ENCODE results near the gene DOCK8.

Gene DOCK8

DNA sequence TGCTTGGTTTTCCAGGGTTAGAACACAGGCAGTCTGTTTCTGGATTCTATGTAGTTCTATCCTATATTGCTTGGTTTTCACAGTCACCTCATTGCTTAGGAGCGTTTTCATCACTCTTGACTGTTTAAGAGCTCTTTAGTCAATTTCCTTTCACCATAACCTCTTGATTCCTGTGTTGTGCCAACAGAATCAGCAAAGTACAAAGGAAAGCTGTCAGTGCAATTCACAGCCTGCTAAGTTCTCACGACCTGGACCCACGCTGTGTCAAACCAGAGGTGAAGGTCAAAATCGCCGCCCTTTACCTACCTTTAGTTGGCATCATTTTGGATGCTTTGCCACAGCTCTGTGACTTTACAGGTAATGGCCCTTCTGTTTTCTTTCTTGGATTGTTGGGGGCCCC lies 199.9 kb downstream of the DOCK8 start:
- Histone ChIP-seq H3K27ac (ENCODE audit: low read length) (no peak overlapping the region), H3K27me3 (ENCODE audit: control insufficient read depth in 1 of 2, insufficient read depth in 2 of 2, low read length in 2 of 2) (no peaks in the 10 kb centered on the region), H3K36me3 (ENCODE audit: control insufficient read depth in 2 of 2, insufficient read depth in 2 of 2, low read length in 2 of 2) (no peaks in the 10 kb centered on the region), H3K9me3 (ENCODE audit: control insufficient read depth in 2 of 2, low read length in 2 of 2) (no peaks in the 10 kb centered on the region), H3K4me1 (ENCODE audit: control insufficient read depth, insufficient read depth, low read length) (no peaks in the 10 kb centered on the region), H3K9ac (ENCODE audit: low read length in 2 of 2) (no peak overlapping the region), H3K4me3 (ENCODE audit: low read length in 2 of 2) (no peak overlapping the region)

GRCh38 chr9:419571-420171 lies 205.0 kb downstream of the DOCK8 start:
- Histone ChIP-seq H3K4me3 (ENCODE audit: low read length in 2 of 2) (no peak overlapping the region), H3K36me3 (ENCODE audit: control insufficient read depth in 2 of 2, insufficient read depth in 2 of 2, low read length in 2 of 2) (no peaks in the 10 kb centered on the region), H3K9me3 (ENCODE audit: control insufficient read depth in 2 of 2, low read length in 2 of 2) (no peaks in the 10 kb centered on the region), H3K27me3 (ENCODE audit: control insufficient read depth in 1 of 2, insufficient read depth in 2 of 2, low read length in 2 of 2) (no peaks in the 10 kb centered on the region), H3K4me1 (ENCODE audit: control insufficient read depth, insufficient read depth, low read length) (no peaks in the 10 kb centered on the region), H3K9ac (ENCODE audit: low read length in 2 of 2) (no peak overlapping the region), H3K27ac (ENCODE audit: low read length) (no peak overlapping the region)

DNA sequence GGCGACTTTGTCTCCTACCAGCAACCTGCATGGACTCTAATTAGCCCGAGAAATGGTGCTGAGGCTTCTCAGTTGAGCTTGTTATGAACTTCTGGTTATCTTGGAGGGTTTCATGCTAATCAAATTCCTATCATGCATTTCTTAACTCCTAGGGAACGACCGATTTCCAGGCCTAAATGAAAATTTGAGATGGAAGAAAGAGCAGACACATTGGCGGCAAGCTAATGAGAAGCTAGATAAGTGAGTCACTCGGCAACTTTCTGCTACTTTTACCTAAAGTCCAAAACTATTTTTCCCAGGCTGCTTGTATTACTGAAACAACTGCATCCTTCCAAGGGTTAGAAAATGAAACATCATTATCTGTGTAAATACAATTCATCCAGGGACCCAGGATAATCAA lies 207.2 kb downstream of the DOCK8 start:
- H3K27ac ChIP-seq (ENCODE audit: low read length), result no peak overlapping the region
- no peak overlapping the region for H3K9ac ChIP-seq (ENCODE audit: low read length in 2 of 2)
- H3K4me3 ChIP-seq (ENCODE audit: low read length in 2 of 2), result no peak overlapping the region
- H3K9me3 ChIP-seq (ENCODE audit: control insufficient read depth in 2 of 2, low read length in 2 of 2), result no peaks in the 10 kb centered on the region
- no peaks in the 10 kb centered on the region for H3K4me1 ChIP-seq (ENCODE audit: control insufficient read depth, insufficient read depth, low read length)
- H3K27me3 ChIP-seq (ENCODE audit: control insufficient read depth in 1 of 2, insufficient read depth in 2 of 2, low read length in 2 of 2), result no peaks in the 10 kb centered on the region
- no peaks in the 10 kb centered on the region for H3K36me3 ChIP-seq (ENCODE audit: control insufficient read depth in 2 of 2, insufficient read depth in 2 of 2, low read length in 2 of 2)

DNA sequence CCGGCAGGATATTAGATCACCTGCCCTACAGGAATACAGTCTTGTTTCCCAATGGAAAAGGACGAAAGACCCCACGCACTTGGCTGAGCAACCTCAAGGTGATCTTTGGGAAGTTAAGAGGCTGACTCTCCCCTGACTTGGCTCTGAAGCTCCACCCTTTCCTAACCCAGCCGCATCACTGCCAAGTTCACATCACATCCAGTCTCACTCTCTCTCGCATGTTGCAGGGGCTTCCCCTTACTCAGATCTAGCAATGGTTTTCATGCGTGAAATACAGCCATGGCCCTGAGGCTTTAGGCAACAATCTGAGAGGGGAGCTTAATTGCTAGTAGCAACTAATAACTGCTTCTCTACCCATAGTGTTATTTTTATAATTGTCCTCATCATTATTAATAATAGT lies 211.6 kb downstream of the DOCK8 start:
- Histone ChIP-seq H3K27me3 (ENCODE audit: control insufficient read depth in 1 of 2, insufficient read depth in 2 of 2, low read length in 2 of 2) (no peaks in the 10 kb centered on the region), H3K9me3 (ENCODE audit: control insufficient read depth in 2 of 2, low read length in 2 of 2) (no peaks in the 10 kb centered on the region), H3K9ac (ENCODE audit: low read length in 2 of 2) (no peak overlapping the region), H3K4me3 (ENCODE audit: low read length in 2 of 2) (no peak overlapping the region), H3K27ac (ENCODE audit: low read length) (no peak overlapping the region), H3K36me3 (ENCODE audit: control insufficient read depth in 2 of 2, insufficient read depth in 2 of 2, low read length in 2 of 2) (no peaks in the 10 kb centered on the region), H3K4me1 (ENCODE audit: control insufficient read depth, insufficient read depth, low read length) (no peaks in the 10 kb centered on the region)

DNA sequence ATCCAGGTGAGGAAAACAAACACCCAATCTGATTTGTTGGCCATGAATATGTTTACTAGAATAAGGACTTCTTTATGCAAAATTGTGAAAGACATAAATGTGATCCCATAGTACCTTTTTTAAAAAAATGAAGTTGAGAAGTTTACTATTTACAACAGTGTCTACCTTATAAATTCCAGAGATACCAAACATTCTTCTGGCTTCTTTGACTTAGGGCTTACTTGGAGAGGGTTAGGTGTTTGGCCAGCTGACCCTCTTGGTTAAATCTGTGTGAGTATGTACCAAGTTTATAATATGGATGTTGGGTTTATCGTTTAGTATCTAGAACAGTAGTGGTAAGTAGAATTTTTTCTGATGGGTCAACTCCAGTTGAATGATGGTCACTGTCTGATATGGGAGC lies 212.3 kb downstream of the DOCK8 start:
- Histone ChIP-seq H3K36me3 (ENCODE audit: control insufficient read depth in 2 of 2, insufficient read depth in 2 of 2, low read length in 2 of 2) (no peaks in the 10 kb centered on the region), H3K4me3 (ENCODE audit: low read length in 2 of 2) (no peak overlapping the region), H3K27me3 (ENCODE audit: control insufficient read depth in 1 of 2, insufficient read depth in 2 of 2, low read length in 2 of 2) (no peaks in the 10 kb centered on the region), H3K27ac (ENCODE audit: low read length) (no peak overlapping the region), H3K4me1 (ENCODE audit: control insufficient read depth, insufficient read depth, low read length) (no peaks in the 10 kb centered on the region), H3K9me3 (ENCODE audit: control insufficient read depth in 2 of 2, low read length in 2 of 2) (no peaks in the 10 kb centered on the region), H3K9ac (ENCODE audit: low read length in 2 of 2) (no peak overlapping the region)

GRCh38 chr9:431701-432100 lies 217.0 kb downstream of the DOCK8 start:
- Histone ChIP-seq H3K9me3 (ENCODE audit: control insufficient read depth in 2 of 2, low read length in 2 of 2) (no peaks in the 10 kb centered on the region), H3K4me1 (ENCODE audit: control insufficient read depth, insufficient read depth, low read length) (no peaks in the 10 kb centered on the region), H3K9ac (ENCODE audit: low read length in 2 of 2) (no peak overlapping the region), H3K27me3 (ENCODE audit: control insufficient read depth in 1 of 2, insufficient read depth in 2 of 2, low read length in 2 of 2) (no peaks in the 10 kb centered on the region), H3K36me3 (ENCODE audit: control insufficient read depth in 2 of 2, insufficient read depth in 2 of 2, low read length in 2 of 2) (peaks cover 0 to 2% of the 10 kb centered on the region in 2 donors), H3K4me3 (ENCODE audit: low read length in 2 of 2) (no peak overlapping the region), H3K27ac (ENCODE audit: low read length) (no peak overlapping the region)

DNA sequence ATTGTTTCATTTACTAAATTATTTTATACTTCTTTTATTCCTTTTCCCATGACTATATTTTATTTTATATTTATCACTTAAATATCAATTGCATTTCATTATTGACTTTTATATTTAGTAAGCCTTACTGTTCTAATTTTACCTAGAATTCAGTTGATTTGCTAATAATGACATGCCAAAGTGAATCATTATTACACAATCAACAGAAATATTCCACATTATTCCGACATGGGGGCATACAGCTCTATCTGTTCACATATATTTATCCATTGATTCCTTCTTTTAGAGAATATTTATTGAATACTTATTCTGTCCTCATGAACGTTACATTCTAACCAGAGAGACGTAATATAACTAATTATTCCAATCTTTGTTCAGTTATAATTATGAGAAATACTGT lies 221.8 kb downstream of the DOCK8 start:
- no peaks in the 10 kb centered on the region for H3K27me3 ChIP-seq (ENCODE audit: control insufficient read depth in 1 of 2, insufficient read depth in 2 of 2, low read length in 2 of 2)
- no peak overlapping the region for H3K4me3 ChIP-seq (ENCODE audit: low read length in 2 of 2)
- H3K36me3 ChIP-seq (ENCODE audit: control insufficient read depth in 2 of 2, insufficient read depth in 2 of 2, low read length in 2 of 2), result peaks cover 0 to 2% of the 10 kb centered on the region in 2 donors
- no peak overlapping the region for H3K9ac ChIP-seq (ENCODE audit: low read length in 2 of 2)
- no peak overlapping the region for H3K27ac ChIP-seq (ENCODE audit: low read length)
- H3K9me3 ChIP-seq (ENCODE audit: control insufficient read depth in 2 of 2, low read length in 2 of 2), result no peaks in the 10 kb centered on the region
- peaks cover 4% of the 10 kb centered on the region for H3K4me1 ChIP-seq (ENCODE audit: control insufficient read depth, insufficient read depth, low read length)

GRCh38 chr9:437066-437465 lies 222.4 kb downstream of the DOCK8 start:
- peak overlapping the region; percentile 47 for H3K27ac ChIP-seq (ENCODE audit: low read length)
- H3K27me3 ChIP-seq (ENCODE audit: control insufficient read depth in 1 of 2, insufficient read depth in 2 of 2, low read length in 2 of 2), result no peaks in the 10 kb centered on the region
- H3K36me3 ChIP-seq (ENCODE audit: control insufficient read depth in 2 of 2, insufficient read depth in 2 of 2, low read length in 2 of 2), result peaks cover 0 to 2% of the 10 kb centered on the region in 2 donors
- no peak overlapping the region for H3K9ac ChIP-seq (ENCODE audit: low read length in 2 of 2)
- no peaks in the 10 kb centered on the region for H3K9me3 ChIP-seq (ENCODE audit: control insufficient read depth in 2 of 2, low read length in 2 of 2)
- no peak overlapping the region for H3K4me3 ChIP-seq (ENCODE audit: low read length in 2 of 2)
- H3K4me1 ChIP-seq (ENCODE audit: control insufficient read depth, insufficient read depth, low read length), result peaks cover 4% of the 10 kb centered on the region

DNA sequence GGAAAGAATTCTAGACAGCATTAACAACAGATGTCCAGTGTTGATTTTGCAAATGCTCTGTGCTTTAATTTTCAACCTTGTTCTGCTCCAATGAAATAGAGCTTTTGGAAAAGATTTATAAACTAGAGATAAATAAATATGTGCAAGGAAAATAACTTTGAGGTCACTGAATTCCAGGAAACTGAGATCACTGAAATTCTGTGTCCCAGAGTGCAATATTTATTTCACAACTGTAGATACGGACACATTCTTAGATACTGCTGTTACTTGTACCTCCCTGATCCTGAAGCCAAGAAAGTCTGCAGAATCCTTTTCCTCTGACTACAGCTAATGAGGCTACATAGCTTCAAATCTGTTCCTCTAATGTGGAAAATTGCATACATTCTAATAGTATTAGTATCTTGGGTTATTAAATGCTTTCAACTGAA lies 222.9 kb downstream of the DOCK8 start:
- Histone ChIP-seq H3K9ac (ENCODE audit: low read length in 2 of 2) (no peak overlapping the region), H3K4me3 (ENCODE audit: low read length in 2 of 2) (no peak overlapping the region), H3K27ac (ENCODE audit: low read length) (no peak overlapping the region), H3K4me1 (ENCODE audit: control insufficient read depth, insufficient read depth, low read length) (peaks cover 4% of the 10 kb centered on the region), H3K27me3 (ENCODE audit: control insufficient read depth in 1 of 2, insufficient read depth in 2 of 2, low read length in 2 of 2) (no peaks in the 10 kb centered on the region), H3K9me3 (ENCODE audit: control insufficient read depth in 2 of 2, low read length in 2 of 2) (no peaks in the 10 kb centered on the region), H3K36me3 (ENCODE audit: control insufficient read depth in 2 of 2, insufficient read depth in 2 of 2, low read length in 2 of 2) (peaks cover 0 to 2% of the 10 kb centered on the region in 2 donors)

DNA sequence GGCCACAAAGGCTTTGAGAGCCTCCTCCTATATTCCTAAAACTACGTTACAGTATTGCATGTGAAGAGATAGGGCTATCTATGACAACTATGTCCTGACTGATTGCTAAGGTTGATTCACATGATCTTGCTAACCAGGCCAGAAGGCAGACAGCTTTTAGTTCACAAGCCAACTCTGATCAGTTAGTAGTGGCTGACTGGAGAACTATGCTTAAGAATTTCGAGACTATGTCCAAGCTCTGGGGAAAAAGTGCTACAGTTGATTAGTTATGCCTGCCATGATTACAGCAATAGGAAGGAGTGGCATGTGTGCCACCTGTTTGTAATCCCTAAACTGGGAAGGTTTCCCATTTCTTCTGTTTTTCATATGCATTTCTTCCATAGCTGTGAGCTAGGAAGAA lies 223.4 kb downstream of the DOCK8 start:
- Histone ChIP-seq H3K27me3 (ENCODE audit: control insufficient read depth in 1 of 2, insufficient read depth in 2 of 2, low read length in 2 of 2) (no peaks in the 10 kb centered on the region), H3K9me3 (ENCODE audit: control insufficient read depth in 2 of 2, low read length in 2 of 2) (no peaks in the 10 kb centered on the region), H3K27ac (ENCODE audit: low read length) (no peak overlapping the region), H3K4me1 (ENCODE audit: control insufficient read depth, insufficient read depth, low read length) (peaks cover 4% of the 10 kb centered on the region), H3K9ac (ENCODE audit: low read length in 2 of 2) (no peak overlapping the region), H3K4me3 (ENCODE audit: low read length in 2 of 2) (no peak overlapping the region), H3K36me3 (ENCODE audit: control insufficient read depth in 2 of 2, insufficient read depth in 2 of 2, low read length in 2 of 2) (peaks cover 0 to 2% of the 10 kb centered on the region in 2 donors)

- no peak overlapping the region for H3K9ac ChIP-seq (ENCODE audit: low read length in 2 of 2)
- no peaks in the 10 kb centered on the region for H3K9me3 ChIP-seq (ENCODE audit: control insufficient read depth in 2 of 2, low read length in 2 of 2)
- no peaks in the 10 kb centered on the region for H3K27me3 ChIP-seq (ENCODE audit: control insufficient read depth in 1 of 2, insufficient read depth in 2 of 2, low read length in 2 of 2)
- H3K4me3 ChIP-seq (ENCODE audit: low read length in 2 of 2), result no peak overlapping the region
- peaks cover 4% of the 10 kb centered on the region for H3K4me1 ChIP-seq (ENCODE audit: control insufficient read depth, insufficient read depth, low read length)
- H3K27ac ChIP-seq (ENCODE audit: low read length), result no peak overlapping the region
- H3K36me3 ChIP-seq (ENCODE audit: control insufficient read depth in 2 of 2, insufficient read depth in 2 of 2, low read length in 2 of 2), result peaks cover 0 to 2% of the 10 kb centered on the region in 2 donors
Observed at GRCh38 chr9:438961-439768, 224.5 kb downstream of the DOCK8 start.
